ENCODE data around the gene MUC2.

GRCh38 chr11:1119604-1120146, 45.0 kb downstream of the MUC2 start:
- no peak for TF ChIP-seq EZH2 (IDR thresholded peaks at IDR 0.05)
- TF ChIP-seq POLR2AphosphoS5 (IDR thresholded peaks at IDR 0.05; ENCODE audit: borderline replicate concordance, low read depth, low read length): no peak
- TF ChIP-seq FOXP2 (optimal IDR thresholded peaks at IDR 0.05; ENCODE audit: control extremely low read depth, extremely low read length, insufficient read depth): no peak

Data from SK-N-MC (cell line).